ENCODE data around the gene ULBP2.

Gene ULBP2

DNA sequence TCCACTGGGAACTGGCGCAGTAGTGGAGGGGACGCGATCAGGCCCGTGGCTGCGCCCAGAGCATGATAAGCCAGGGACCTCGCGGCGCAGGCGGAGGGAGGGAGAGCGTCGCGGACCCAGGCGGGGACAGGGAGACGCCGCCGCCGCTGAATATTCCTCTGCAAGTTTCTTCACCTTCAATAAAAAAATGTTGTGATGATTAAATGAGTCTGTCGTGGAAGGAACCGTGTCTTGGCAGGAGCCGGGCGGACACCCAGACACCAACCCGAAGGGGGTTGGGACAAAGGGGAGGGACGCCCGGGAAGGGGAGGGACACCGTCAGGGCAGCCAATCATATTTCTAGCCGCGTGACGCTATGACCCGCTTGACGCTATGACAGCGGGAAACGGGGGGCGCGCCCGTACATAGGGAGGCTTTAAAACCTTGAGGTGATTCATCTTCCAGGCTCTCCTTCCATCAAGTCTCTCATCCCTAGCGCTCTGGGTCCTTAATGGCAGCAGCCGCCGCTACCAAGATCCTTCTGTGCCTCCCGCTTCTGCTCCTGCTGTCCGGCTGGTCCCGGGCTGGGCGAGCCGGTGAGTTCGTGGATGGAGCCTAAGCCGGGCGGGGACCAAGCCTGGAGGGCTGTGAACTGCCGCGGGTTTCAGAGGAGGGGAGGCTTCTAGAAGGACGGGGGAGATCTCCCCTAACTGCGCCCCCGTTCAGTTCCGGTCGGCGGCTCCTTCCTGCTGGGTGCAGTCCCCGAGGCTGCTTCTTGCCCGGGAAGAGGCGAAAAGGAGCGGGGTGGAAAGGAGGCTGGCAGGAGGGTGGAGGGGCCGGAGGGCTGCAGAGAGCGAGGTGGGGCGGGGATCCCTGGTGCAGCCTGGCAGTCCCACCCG is at the start of gene ULBP2:
TSS of gene ULBP2 (plus strand) at position 432 of the 878 bp plus-strand sequence. CDS start at position 491, 59 bp downstream.
- no peaks in the 10 kb centered on the region for H3K36me3 ChIP-seq (ENCODE audit: insufficient read depth, low read depth, low read length)
- H3K9me3 ChIP-seq (ENCODE audit: insufficient read depth, low read depth, low read length), result peaks cover 9% of the 10 kb centered on the region; the same call in 1 of the 2 replicates
- H3K9ac ChIP-seq (ENCODE audit: low read depth, low read length), result no peak within 1 kb of the TSS
- H3K4me1 ChIP-seq (ENCODE audit: insufficient read depth, low read length), result no peaks in the 10 kb centered on the region; the same call in 1 of the 2 replicates
- peaks cover 83% of the 10 kb centered on the region for H3K27me3 ChIP-seq (ENCODE audit: insufficient read depth, low read length)
- peak within 1 kb of the TSS; percentile 79 for H3K4me3 ChIP-seq (ENCODE audit: low read length)
- no peak within 1 kb of the TSS for H3K27ac ChIP-seq (ENCODE audit: low read length)

DNA sequence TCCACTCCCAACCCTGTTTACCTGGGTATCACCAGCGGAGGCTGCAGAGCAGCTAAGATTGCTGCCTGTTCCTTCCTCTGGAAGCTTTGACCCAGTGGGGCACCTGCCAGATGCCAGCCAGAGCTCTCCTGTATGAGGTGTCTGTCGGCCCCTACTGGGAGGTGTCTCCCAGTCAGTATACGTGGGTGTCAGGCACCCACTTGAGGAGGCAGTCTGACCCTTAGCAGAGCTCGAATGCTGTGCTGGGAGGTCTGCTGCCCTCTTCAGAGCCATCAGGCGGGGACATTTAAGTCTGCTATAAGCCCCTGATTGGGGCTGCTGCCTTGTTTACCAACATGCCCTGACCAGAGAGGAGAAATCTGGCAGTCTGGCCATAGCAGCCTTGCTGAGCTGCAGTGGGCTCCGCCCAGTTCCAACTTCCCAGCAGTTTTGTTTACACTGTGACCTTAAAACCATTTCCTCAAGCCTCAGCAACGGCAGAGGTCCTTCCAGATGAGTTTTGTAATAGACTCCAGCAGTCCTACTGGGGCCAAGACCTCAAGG is 46.7 kb upstream of the ULBP2 start:
- Histone ChIP-seq H3K4me1 (ENCODE audit: insufficient read depth, low read length) (no peaks in the 10 kb centered on the region), H3K36me3 (ENCODE audit: insufficient read depth, low read depth, low read length) (no peaks in the 10 kb centered on the region), H3K27ac (ENCODE audit: low read length) (no peak overlapping the region), H3K27me3 (ENCODE audit: insufficient read depth, low read length) (peaks cover 4% of the 10 kb centered on the region; the same call in 1 of the 2 replicates), H3K4me3 (ENCODE audit: low read length) (no peak overlapping the region), H3K9ac (ENCODE audit: low read depth, low read length) (no peak overlapping the region), H3K9me3 (ENCODE audit: insufficient read depth, low read depth, low read length) (no peaks in the 10 kb centered on the region)

- no peaks in the 10 kb centered on the region for H3K4me1 ChIP-seq (ENCODE audit: insufficient read depth, low read length)
- H3K36me3 ChIP-seq (ENCODE audit: insufficient read depth, low read depth, low read length), result no peaks in the 10 kb centered on the region
- H3K9me3 ChIP-seq (ENCODE audit: insufficient read depth, low read depth, low read length), result no peaks in the 10 kb centered on the region
- H3K27me3 ChIP-seq (ENCODE audit: insufficient read depth, low read length), result peaks cover 4% of the 10 kb centered on the region; the same call in 1 of the 2 replicates
- H3K9ac ChIP-seq (ENCODE audit: low read depth, low read length), result no peak overlapping the region
- no peak overlapping the region for H3K4me3 ChIP-seq (ENCODE audit: low read length)
- H3K27ac ChIP-seq (ENCODE audit: low read length), result no peak overlapping the region
Observed at GRCh38 chr6:149895833-149896271, 46.0 kb upstream of the ULBP2 start.

- Histone ChIP-seq H3K9ac (ENCODE audit: low read depth, low read length) (no peak overlapping the region), H3K27ac (ENCODE audit: low read length) (no peak overlapping the region), H3K4me3 (ENCODE audit: low read length) (no peak overlapping the region), H3K9me3 (ENCODE audit: insufficient read depth, low read depth, low read length) (no peaks in the 10 kb centered on the region), H3K4me1 (ENCODE audit: insufficient read depth, low read length) (no peaks in the 10 kb centered on the region), H3K36me3 (ENCODE audit: insufficient read depth, low read depth, low read length) (no peaks in the 10 kb centered on the region), H3K27me3 (ENCODE audit: insufficient read depth, low read length) (peaks cover 4% of the 10 kb centered on the region; the same call in 1 of the 2 replicates)
Observed at GRCh38 chr6:149896491-149896890, 45.3 kb upstream of the ULBP2 start.

DNA sequence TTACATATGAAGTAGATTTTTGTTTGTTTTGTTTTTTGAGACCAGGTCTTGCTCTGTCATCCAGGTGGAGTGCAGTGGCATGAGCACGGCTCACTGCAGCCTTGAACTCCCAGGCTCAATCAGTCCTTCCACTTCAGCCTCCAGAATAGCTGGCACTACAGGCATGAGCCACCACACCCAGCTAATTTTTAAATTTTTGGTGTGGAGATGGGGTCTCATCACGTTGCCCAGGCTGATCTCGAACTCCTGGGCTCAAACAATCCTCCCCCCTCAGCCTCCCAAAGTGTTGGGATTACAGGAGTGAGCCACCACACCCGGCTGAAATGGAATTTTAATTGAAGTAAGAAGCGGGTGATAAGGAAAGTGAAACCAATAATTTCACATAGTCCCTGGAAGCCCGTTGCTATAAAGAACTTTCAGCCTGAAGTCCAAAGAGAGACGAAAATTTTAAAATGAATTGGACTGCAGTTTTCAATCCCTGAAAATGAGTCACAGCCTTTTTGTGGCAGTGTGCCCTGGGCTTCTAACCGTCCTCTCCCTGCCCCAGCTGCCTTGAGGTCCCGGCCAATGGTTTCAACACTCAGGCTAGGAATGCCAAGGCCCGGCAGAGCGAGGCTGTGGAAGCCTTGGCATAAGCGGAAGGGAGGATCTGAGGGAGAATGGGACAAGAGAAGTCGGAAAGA is 44.7 kb upstream of the ULBP2 start:
- Histone ChIP-seq H3K9ac (ENCODE audit: low read depth, low read length) (no peak overlapping the region), H3K36me3 (ENCODE audit: insufficient read depth, low read depth, low read length) (no peaks in the 10 kb centered on the region), H3K4me1 (ENCODE audit: insufficient read depth, low read length) (no peaks in the 10 kb centered on the region), H3K9me3 (ENCODE audit: insufficient read depth, low read depth, low read length) (no peaks in the 10 kb centered on the region), H3K27ac (ENCODE audit: low read length) (no peak overlapping the region), H3K27me3 (ENCODE audit: insufficient read depth, low read length) (peaks cover 4% of the 10 kb centered on the region; the same call in 1 of the 2 replicates), H3K4me3 (ENCODE audit: low read length) (no peak overlapping the region)

DNA sequence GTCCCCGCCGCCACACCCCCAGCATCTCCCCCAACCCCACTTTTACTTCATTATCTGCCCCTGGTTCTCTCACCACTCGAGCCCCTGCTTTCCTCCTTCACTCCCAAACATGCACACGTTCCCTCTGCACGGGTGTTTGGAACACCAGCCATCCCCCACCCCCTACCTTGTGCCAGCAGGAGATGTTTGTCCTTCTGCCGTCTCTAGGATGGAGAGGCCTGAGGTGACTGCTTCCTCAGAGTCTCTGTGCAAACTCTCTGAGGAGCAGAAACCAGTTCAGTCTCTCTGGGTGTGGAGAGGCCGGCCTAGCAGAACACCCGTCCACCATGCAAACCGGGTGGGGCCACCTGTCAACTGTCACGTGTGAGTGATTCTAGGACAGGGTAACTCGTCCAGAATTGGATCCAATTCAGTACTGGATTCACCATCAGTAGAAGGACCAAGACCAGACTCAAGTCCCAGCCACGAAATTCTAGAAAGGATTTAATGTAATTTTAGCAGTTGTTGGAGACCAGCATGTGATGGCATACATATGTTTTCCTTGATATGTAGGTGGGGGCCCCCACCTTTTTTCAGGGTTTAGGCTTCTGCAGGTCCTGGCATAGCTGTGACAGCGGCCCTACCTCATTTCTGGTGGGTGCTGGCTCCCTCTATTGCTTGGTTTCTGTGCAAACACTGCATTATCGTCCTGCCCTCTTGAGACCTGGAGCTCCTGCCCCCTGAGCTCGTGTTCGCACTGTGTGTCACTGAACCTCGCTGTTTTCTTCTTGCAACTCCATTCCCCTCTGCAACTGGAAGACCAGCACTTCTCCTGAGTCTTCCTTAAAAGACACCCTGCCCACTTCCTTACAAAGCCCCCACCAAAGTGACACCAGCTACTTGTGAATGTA is 43.7 kb upstream of the ULBP2 start, which contains the start of gene RAET1E:
TSS of gene RAET1E (minus strand) at position 259 of the 890 bp plus-strand sequence. CDS start 7,212 bp downstream, outside the sequence.
- Histone ChIP-seq H3K4me3 (ENCODE audit: low read length) (no peak within 1 kb of the TSS), H3K36me3 (ENCODE audit: insufficient read depth, low read depth, low read length) (no peaks in the 10 kb centered on the region), H3K9me3 (ENCODE audit: insufficient read depth, low read depth, low read length) (no peaks in the 10 kb centered on the region), H3K9ac (ENCODE audit: low read depth, low read length) (no peak within 1 kb of the TSS), H3K27me3 (ENCODE audit: insufficient read depth, low read length) (peaks cover 4% of the 10 kb centered on the region; the same call in 1 of the 2 replicates), H3K27ac (ENCODE audit: low read length) (no peak within 1 kb of the TSS), H3K4me1 (ENCODE audit: insufficient read depth, low read length) (no peaks in the 10 kb centered on the region)

DNA sequence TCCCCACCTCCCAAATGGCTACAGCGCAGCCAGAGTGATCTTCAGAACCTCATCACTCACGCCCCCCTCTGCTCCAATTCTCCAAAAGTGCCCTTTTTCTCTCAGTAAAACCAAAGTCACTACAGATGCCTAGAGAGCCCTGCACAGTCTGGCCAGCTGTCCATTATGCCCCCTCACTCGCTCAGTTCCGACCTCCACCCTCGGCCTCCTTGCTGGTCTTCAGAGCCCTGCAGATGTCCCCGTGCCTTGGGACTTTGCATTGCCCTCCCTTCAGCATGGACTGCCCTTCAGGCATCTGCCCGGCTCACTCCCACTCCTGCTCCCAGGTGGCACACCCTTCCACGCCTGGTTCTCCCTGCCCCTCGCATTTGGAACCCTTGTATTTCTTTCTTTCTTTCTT is 42.8 kb upstream of the ULBP2 start:
- Histone ChIP-seq H3K27ac (ENCODE audit: low read length) (no peak overlapping the region), H3K4me1 (ENCODE audit: insufficient read depth, low read length) (no peaks in the 10 kb centered on the region), H3K36me3 (ENCODE audit: insufficient read depth, low read depth, low read length) (no peaks in the 10 kb centered on the region), H3K27me3 (ENCODE audit: insufficient read depth, low read length) (peaks cover 4% of the 10 kb centered on the region; the same call in 1 of the 2 replicates), H3K9ac (ENCODE audit: low read depth, low read length) (no peak overlapping the region), H3K9me3 (ENCODE audit: insufficient read depth, low read depth, low read length) (no peaks in the 10 kb centered on the region), H3K4me3 (ENCODE audit: low read length) (no peak overlapping the region)

GRCh38 chr6:149899486-149899885 is 42.3 kb upstream of the ULBP2 start:
- Histone ChIP-seq H3K9ac (ENCODE audit: low read depth, low read length) (no peak overlapping the region), H3K4me3 (ENCODE audit: low read length) (no peak overlapping the region), H3K27ac (ENCODE audit: low read length) (no peak overlapping the region)

DNA sequence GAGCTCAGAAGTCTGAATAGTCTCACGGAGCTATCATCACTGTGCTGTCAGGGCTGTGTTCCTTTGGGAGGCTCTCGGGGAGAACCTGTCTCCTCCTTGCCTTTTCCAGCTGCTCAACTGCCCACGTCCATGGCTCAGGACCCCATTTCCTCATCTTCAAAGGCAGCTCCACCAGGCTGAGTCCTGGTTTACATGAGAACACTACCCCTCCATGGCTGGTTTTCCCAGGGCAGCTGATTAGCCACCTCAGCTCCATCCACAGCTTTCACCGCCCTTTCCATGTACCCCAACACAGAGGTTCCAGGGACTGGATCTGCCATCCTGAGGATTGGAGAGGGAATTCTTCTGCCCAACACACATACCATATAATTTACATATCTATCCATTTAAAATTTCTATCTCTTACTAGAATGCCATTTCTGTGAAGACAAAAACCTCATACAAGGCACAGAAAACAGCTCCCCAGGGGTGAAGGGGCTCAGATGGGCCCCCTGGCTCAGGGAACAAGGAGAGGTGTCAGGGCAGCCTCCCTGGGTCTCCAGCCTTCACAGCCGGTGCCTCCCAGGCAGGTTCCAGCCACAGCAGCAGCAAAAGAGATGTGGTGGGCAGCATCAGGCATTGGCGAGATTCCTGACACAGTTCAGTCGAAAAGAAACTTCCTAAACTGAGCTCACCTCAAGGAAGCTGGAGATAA is 41.7 kb upstream of the ULBP2 start:
- H3K4me1 ChIP-seq (ENCODE audit: insufficient read depth, low read length), result no peaks in the 10 kb centered on the region
- no peaks in the 10 kb centered on the region for H3K36me3 ChIP-seq (ENCODE audit: insufficient read depth, low read depth, low read length)
- no peak overlapping the region for H3K4me3 ChIP-seq (ENCODE audit: low read length)
- no peaks in the 10 kb centered on the region for H3K9me3 ChIP-seq (ENCODE audit: insufficient read depth, low read depth, low read length)
- no peak overlapping the region for H3K9ac ChIP-seq (ENCODE audit: low read depth, low read length)
- peaks cover 4% of the 10 kb centered on the region; the same call in 1 of the 2 replicates for H3K27me3 ChIP-seq (ENCODE audit: insufficient read depth, low read length)
- no peak overlapping the region for H3K27ac ChIP-seq (ENCODE audit: low read length)

More at GRCh38 chr6:149899486-149899885, 42.3 kb upstream of the ULBP2 start:
- no peaks in the 10 kb centered on the region for H3K4me1 ChIP-seq (ENCODE audit: insufficient read depth, low read length)
- peaks cover 4% of the 10 kb centered on the region; the same call in 1 of the 2 replicates for H3K27me3 ChIP-seq (ENCODE audit: insufficient read depth, low read length)
- no peaks in the 10 kb centered on the region for H3K36me3 ChIP-seq (ENCODE audit: insufficient read depth, low read depth, low read length)
- H3K9me3 ChIP-seq (ENCODE audit: insufficient read depth, low read depth, low read length), result no peaks in the 10 kb centered on the region

- Histone ChIP-seq H3K9me3 (ENCODE audit: insufficient read depth, low read depth, low read length) (no peaks in the 10 kb centered on the region), H3K27me3 (ENCODE audit: insufficient read depth, low read length) (peaks cover 4% of the 10 kb centered on the region; the same call in 1 of the 2 replicates), H3K27ac (ENCODE audit: low read length) (no peak overlapping the region), H3K9ac (ENCODE audit: low read depth, low read length) (no peak overlapping the region), H3K36me3 (ENCODE audit: insufficient read depth, low read depth, low read length) (no peaks in the 10 kb centered on the region), H3K4me1 (ENCODE audit: insufficient read depth, low read length) (no peaks in the 10 kb centered on the region), H3K4me3 (ENCODE audit: low read length) (no peak overlapping the region)
Observed at GRCh38 chr6:149900620-149901443, 41.0 kb upstream of the ULBP2 start.

Measured in iPS-20b (cell line).